Cardiac muscle cell (in vitro differentiated cells and primary cell): Measurements from ENCODE around the gene ARHGEF16. TPM values are rescaled to one million over a fixed set of nuclear protein-coding genes. Genes with fewer than 3 reads are reported as not detected.

Source experiments
- DNase-seq, 2 donors: peaks; one replicate each; pipeline versions ENCODE4 v3.0.0 to v3.0.0-alpha.2; 2010 to 2017; ENCODE audit warnings: low read depth in 1 of 2, low spot score in 1 of 2
- H3K27ac ChIP-seq: fragments of 200-600 bp; sonication (generic); 2 replicates; pipeline ENCODE4 v1.5.1; 2016
- H3K27me3 ChIP-seq: fragments of 200-600 bp; sonication (generic); 2 replicates; pipeline ENCODE4 v1.6.0; 2016; ENCODE audit warnings: control low read depth
- H3K36me3 ChIP-seq: fragments of 200-600 bp; sonication (generic); 2 replicates; pipeline ENCODE4 v1.5.1; 2016; ENCODE audit warnings: control low read depth
- H3K4me1 ChIP-seq: fragments of 200-600 bp; sonication (generic); 2 replicates; pipeline ENCODE4 v1.8.1; 2017; ENCODE audit warnings: low read depth, mild to moderate bottlenecking, mixed run types
- H3K4me3 ChIP-seq: fragments of 200-600 bp; sonication (generic); 2 replicates; pipeline ENCODE4 v1.5.1; 2016; ENCODE audit warnings: mild to moderate bottlenecking
- H3K9me3 ChIP-seq: fragments of 200-600 bp; sonication (generic); 2 replicates; pipeline ENCODE4 v1.5.1; 2017; ENCODE audit warnings: low read depth, mild to moderate bottlenecking, control low read depth
- polyA plus RNA-seq: library from polyadenylated mRNA; unstranded; fragments of >200 nt; fragmentation: Nextera tagmentation; extraction: Ambion mirVana; gene quantifications from 2 replicates; pipeline ENCODE4 v1.2.1, GENCODE V29; 2016
- total RNA-seq: library from RNA; depleted of rRNA; stranded (reverse); fragments of >200 nt; gene quantifications from 2 replicates; pipeline ENCODE4 v1.2.3, GENCODE V29; 2016
- TF ChIP-seq, protein P1 (sequence below): IDR thresholded peaks from 2 replicates; pipeline ENCODE4 v1.5.1; 2012; ENCODE audit warnings: low read depth, mild to moderate bottlenecking, low read length

Gene ARHGEF16
- total and polyA plus RNA-seq, 2 experiments from 2014 or later = 6.0 to 11.8 TPM

DNA sequence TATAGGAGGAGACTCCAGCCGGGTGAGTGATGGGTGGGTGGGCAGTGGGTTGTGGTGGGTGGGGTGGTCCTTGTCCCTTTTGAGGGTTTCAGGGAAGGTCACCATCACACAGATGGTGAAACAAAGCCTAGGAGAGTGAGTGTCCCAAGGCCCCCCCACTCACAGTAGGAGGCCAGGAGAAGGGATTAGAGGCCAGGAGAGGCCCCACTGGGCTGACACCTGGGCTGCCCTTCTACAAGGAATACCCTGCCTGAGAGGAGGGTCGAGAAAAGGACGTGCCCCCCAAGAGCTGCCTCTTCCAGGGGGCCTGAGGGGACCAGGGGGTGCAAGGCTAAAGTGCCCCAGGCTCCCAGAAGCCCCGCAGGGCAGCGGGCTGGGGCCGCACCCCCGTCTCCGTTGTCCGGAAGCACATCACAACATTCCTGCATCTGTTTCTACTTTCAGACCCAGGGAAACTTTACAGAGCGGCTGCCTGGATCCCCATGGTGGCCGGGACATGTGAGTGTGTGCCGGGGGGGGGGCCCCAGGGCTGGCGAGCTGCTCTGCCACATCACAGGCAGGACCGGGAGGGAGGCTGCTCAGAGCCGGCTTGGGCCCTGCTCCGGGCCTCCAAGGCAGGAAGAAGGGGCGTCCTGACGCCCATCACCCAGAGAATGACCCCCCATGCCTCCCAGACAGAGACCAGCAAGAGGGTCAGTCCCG lies 68.2 kb downstream of the ARHGEF16 start:
- Histone ChIP-seq H3K36me3 (no peaks in the 10 kb centered on the region), H3K9me3 (no peaks in the 10 kb centered on the region), H3K4me1 (no peaks in the 10 kb centered on the region), H3K27me3 (no peaks in the 10 kb centered on the region), H3K27ac (no peak overlapping the region), H3K4me3 (no peak overlapping the region)
- TF ChIP-seq, protein P1, sequence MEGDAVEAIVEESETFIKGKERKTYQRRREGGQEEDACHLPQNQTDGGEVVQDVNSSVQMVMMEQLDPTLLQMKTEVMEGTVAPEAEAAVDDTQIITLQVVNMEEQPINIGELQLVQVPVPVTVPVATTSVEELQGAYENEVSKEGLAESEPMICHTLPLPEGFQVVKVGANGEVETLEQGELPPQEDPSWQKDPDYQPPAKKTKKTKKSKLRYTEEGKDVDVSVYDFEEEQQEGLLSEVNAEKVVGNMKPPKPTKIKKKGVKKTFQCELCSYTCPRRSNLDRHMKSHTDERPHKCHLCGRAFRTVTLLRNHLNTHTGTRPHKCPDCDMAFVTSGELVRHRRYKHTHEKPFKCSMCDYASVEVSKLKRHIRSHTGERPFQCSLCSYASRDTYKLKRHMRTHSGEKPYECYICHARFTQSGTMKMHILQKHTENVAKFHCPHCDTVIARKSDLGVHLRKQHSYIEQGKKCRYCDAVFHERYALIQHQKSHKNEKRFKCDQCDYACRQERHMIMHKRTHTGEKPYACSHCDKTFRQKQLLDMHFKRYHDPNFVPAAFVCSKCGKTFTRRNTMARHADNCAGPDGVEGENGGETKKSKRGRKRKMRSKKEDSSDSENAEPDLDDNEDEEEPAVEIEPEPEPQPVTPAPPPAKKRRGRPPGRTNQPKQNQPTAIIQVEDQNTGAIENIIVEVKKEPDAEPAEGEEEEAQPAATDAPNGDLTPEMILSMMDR = no peak
- DNase-seq = no peak

DNA sequence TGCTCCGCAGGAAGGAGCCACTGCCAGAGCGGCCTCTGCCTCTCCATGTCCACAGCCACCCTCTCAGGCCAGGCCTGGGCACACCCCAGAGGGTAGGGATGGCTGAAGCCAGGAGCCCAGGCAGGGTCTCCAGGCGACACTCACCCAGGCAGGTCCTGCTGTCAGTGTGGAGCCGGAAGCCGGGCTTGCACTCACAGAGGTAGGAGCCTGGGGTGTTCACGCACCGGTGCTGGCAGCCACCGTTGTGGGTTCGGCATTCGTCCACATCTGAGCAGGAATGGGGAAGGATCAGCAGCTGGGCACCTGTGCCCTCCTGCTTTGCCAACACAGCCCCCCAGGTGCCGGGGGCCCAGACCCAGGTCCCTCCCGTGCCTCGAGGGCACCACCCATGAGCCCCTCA lies 69.5 kb downstream of the ARHGEF16 start:
- Histone ChIP-seq H3K36me3 (no peaks in the 10 kb centered on the region), H3K4me1 (peaks cover 3% of the 10 kb centered on the region), H3K4me3 (no peak overlapping the region), H3K27me3 (no peaks in the 10 kb centered on the region), H3K27ac (no peak overlapping the region), H3K9me3 (no peaks in the 10 kb centered on the region)
- no peak for DNase-seq
- TF ChIP-seq, protein P1 = no peak

DNA sequence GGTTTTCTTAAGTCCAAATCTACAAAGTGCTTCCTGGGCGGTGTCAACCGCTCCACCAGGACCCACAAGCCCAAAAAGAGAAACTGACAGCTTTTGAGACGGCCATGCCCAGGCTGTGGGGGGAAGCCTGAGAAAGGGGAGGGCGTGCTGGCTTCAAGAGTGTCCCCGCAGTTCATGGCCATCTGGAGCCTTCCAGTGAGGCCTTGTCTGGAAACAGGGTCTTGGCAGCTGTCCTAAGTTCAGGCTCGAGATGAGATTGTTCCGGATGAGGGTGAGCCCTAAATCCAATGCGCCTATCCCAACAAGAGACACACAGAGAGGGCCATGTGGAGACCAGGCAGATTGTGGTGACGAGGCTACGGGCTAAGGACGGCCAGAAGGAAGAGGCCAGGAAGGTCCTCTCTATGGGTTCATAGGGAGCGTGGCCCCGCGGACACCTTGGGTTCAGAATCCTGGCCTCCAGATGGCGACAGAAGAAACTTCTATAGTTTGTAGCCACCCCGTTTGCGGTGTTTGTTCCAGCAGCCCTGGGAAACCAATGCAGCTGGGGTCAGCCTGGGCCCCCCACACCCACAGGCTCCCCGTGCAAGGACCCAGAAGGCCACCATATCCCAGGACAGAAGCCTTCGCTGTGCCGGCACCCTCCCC lies 70.2 kb downstream of the ARHGEF16 start:
- Histone ChIP-seq H3K27me3 (no peaks in the 10 kb centered on the region), H3K4me3 (no peak overlapping the region), H3K27ac (no peak overlapping the region), H3K4me1 (peaks cover 10% of the 10 kb centered on the region), H3K9me3 (no peaks in the 10 kb centered on the region), H3K36me3 (no peaks in the 10 kb centered on the region)
- no peak for DNase-seq
- TF ChIP-seq, protein P1 = no peak

DNA sequence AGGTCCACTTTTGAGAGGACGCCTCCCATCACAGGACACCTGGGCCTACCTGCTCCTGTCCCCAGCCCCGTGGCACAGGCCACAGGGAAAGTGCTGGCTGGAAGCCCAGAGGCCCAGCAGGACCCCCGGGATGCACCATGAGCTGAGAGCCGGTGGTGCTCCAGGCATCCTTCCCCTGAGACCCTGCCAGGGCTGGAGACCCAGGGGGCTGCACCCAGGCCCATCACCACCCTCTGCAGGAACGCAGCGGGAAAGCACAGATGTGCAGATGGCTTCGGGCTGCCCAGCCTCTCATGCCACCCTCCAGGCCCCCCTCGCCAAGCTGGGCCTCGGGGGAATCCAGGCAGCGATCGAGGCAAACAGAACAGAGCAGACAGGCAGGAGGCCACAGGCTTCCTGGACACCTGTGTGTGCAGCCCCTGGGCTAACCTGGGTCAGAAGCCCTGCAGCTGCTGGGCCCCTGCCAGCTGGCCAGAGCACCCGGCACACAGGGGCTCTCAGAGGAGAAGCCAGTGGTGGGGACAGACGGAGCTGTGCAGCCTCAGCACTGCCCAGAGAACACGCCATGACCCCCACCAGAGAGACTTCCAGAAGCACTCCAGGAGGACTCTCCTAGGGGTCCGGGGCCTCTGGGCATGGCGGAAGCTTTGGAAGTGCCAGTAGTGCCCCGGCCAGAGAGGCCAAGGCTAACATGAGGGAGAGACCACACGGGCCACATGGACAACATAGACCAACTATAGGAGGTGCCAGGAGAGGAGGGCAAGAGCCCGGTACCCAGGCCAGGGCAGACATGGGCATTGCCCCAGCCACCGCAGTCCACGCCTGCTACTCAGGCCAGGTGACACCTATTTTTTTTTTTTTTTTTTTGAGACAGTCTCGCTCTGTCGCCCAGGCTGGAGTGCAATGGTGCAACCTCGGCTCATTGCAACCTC lies 71.4 kb downstream of the ARHGEF16 start:
- no peak overlapping the region for H3K27ac ChIP-seq
- peaks cover 21% of the 10 kb centered on the region for H3K4me1 ChIP-seq
- H3K4me3 ChIP-seq = no peak overlapping the region
- no peaks in the 10 kb centered on the region for H3K27me3 ChIP-seq
- DNase-seq = no peak
- no peaks in the 10 kb centered on the region for H3K9me3 ChIP-seq
- no peaks in the 10 kb centered on the region for H3K36me3 ChIP-seq
- TF ChIP-seq, protein P1 = no peak

DNA sequence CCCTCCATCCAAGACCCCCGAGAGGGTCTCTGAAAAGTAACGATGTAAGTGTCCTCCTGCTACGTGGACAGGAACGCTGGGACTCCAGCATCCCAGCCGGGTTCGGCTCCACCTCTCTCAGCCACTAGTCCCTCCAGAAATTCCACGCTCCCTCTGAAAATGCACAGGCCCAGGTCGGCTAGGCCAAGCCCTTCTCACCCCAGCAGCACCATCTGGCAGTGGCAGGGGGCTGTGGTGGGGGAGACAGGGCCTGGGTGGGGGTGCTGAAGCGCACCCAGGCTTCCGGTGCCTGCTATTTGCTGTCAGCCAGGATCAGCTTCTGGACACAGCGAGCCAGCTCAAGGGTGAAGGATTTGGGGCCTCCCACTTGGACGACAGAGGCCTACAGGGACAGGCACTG lies 73.3 kb downstream of the ARHGEF16 start:
- Histone ChIP-seq H3K9me3 (no peaks in the 10 kb centered on the region), H3K4me1 (peaks cover 27% of the 10 kb centered on the region), H3K27me3 (no peaks in the 10 kb centered on the region), H3K27ac (no peak overlapping the region), H3K36me3 (no peaks in the 10 kb centered on the region), H3K4me3 (no peak overlapping the region)
- DNase-seq = no peak
- TF ChIP-seq, protein P1 = no peak
